GM19023 (cell line): ENCODE data around the gene RGMA.

Experiments
- ATAC-seq: cut with Tn5 transposase; IDR thresholded peaks from one replicate; pipeline ENCODE4 v1.9.1; 2021; ENCODE audit warnings: mild to moderate bottlenecking, moderate library complexity; ENCODE audit not compliant: unreplicated experiment

The RGMA gene

DNA sequence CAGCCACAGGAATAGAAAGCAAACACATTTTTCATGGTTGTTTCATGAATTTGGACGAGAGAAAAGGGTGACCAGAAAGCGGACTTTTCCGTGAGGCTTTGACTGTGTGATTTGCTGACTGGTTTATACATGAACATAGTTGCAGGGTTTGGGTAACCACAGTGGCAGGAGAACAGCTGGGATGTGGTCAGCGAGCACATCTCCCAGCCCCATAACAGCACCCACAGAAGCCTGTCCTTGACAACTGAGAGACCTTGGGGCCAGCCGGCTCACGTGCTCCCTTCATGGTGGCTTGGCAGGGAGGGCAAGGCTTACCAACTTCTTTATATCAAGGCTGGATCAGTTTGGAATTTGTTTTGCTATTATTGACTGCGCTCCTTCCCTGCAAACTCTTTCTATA lies 13.2 kb upstream of the RGMA start:
- no peak for ATAC-seq

DNA sequence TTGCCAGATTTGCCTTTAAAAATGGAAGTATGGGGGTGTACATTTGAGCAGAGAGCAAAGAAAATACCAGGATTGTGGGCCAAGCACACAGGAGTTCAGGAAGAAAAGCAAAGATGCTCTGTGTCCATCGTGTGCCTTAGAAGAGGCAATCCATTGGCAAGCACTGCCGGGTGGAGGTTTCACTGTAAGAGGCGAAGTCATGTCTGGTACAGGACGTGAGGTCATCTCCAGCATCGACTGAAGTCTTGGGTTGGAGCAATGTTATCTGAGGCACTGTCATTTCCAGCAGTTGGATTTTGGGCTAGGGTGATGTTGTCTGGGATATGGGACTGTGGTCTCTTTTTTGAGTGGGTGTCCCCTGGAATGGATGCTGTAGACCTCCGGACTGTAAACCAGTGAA lies 4.8 kb upstream of the RGMA start:
- ATAC-seq, result no peak

DNA sequence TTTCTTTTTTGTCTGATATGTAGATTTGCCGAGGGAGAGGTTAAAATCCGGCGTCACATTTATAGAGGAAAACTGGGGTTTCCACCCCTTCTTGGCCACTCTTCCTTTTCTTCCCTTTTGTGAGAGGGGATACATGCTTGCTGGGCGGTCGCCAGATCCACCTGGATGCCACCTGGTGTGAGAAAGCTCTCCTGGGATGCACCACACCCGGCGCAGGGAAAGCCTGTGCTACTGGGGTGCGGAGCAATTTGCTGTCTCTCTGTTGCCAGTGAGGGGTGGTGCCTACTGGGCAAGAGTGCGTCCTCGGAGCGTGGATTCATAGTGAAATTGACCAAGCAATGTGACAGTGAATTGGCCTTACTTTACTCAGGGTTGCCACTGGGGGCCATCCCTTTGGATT lies 2.5 kb upstream of the RGMA start:
- no peak for ATAC-seq

DNA sequence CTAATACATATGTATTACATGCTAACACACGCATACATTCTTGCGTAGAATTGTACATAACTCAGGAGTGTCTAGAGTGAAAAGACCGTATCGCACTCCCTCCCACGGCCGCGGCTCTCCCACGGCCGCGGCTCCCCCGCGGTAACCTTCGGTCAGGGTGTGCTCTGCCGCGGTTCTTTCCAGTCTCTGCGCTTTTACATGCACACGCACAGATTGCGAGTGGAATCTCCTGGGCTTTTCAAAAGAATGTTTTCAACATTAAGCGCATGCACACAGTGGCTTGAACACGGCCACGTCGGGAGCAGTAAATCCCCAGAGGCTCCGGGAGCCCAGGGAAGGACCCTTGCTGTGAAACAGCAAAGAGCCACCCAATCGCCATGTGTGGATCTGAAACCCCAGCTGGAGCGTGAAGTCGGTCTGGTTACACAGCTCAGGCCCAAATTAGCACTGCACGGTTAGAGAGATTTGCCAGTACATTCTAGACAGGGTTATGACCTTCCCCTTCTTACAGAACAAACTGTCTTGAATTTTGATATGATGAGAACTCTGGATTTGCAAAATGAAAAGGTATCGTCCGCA lies 805 bp upstream of the RGMA start:
- no peak for ATAC-seq

DNA sequence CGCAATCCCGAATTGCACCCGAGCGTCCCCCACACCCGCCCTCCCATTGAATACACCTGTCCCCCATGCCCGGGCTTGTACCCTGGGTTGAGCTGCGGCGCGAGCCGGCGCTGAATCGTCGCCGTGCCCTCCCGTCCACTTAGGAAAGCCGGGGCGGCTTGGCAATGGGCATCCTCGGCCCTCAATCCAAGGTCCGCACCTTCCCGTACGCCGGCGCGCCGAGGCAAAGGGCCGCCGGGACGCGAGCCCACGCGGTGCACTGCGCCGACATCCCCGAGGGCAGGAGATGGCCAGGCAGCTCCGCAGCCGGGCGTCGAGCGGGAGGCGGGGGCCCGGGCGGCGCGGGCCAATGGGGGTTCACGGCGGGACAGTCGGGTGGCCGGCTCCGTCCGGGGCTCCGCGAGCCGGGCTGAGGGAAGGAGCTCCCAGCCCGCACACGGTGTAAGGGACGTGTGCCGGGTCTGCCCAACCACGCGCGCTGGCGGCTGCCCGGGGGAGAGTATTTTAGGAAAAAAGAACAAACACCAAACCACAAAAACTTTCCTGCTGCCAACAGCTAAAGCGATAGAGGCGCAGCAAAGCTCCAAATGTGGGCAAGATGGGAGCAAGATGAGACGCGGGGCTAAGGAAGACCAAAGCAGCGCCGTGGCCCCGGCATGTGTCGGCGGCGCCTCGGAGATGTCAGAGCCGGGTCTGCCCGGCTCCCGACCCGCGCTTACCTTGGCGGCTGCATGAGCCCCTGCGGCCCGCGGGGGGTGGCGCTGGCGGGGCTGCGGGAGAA lies 621 bp downstream of the RGMA start:
- ATAC-seq, result no peak

DNA sequence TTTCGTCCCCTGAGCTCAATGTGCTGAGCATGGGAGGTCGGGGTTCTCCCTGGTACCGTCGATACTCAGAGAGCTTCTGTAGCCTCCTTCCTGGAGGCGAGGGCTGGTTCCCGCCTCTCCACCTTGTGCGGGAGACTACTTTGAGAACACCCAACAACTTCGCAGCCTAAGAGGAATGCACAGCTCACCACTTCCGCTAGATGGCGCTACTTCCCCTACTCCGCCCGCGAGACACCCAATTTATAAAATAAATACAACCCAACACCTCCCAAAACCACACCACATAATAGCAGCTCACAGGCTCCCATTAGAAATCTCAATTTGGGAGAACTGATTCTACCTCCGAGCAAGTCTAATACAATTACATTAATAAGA lies 1.2 kb downstream of the RGMA start:
- no peak for ATAC-seq

DNA sequence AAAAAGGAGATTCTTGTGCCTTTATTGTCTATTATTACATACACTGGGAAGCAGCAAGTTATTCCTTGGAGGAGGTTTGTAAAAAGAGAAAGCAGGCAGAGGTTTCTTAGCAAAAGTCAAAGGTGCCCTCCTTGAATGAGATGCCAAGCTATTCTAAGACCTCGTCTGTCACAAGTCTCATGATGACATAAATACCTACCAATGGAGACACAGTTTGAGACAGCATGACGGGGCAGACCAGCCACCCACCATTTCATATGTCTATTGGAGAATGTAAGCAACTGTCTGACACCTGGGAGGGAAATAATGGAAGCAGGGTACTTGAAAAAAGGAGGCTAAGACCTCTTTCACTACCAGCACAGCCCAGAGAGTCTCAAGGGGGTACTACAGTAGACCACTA lies 2.2 kb downstream of the RGMA start:
- ATAC-seq, result no peak

DNA sequence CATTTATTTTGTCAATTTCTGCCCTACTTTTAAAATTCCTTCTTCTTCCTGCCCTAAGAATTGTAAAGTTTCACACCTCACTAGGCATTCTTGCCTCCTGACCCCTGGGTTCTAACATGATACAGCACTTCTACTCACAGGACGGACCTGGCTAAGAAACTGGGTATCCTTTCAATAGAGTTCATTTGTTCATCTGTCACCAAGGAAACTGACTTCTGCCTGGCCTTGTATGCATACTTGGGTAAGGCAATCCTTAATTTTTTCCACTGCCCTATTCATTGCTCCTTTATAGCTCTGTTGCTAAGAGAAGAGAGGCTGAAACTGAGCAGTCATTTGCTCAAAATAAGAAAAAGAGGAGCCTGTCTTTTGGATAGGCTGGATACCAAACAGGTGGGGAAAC lies 3.3 kb downstream of the RGMA start:
- ATAC-seq, result no peak

DNA sequence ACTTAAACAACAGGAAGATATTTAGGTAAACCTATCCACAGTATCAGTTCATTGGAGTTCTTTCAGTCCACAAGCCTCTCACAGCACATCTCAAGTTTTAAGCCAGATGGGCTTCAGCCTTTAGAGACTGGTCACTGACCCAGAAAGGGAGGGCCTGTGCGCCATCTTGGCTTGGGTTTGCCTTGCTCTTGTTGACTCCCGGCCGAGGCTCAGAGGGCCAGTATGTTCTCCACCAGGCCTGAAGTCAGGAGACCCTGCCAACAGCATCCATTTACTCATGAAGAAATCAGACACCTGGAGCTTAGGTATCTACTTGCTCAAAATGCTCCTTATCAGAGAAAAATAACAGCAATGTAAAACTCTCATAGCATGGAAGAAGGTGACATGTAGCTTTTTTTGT lies 6.2 kb downstream of the RGMA start:
- no peak for ATAC-seq

DNA sequence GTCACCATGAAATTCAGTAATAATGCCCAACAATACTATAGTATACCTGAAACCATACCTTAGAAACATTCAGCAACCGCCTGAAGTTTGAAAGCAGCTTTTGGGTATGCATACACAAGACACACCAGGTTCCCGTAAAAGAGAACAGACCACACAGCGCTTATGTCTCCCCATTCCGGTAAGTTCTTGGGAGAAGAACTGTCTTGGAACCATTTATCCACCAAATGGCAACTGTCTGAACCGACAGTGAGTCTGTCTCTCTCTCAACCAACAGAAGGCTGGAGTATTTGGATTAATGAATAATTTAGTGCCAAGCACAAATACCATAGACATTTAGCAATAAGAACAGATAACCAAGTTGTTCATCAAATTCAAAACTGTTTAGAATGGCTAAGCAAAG lies 7.6 kb downstream of the RGMA start:
- no peak for ATAC-seq

DNA sequence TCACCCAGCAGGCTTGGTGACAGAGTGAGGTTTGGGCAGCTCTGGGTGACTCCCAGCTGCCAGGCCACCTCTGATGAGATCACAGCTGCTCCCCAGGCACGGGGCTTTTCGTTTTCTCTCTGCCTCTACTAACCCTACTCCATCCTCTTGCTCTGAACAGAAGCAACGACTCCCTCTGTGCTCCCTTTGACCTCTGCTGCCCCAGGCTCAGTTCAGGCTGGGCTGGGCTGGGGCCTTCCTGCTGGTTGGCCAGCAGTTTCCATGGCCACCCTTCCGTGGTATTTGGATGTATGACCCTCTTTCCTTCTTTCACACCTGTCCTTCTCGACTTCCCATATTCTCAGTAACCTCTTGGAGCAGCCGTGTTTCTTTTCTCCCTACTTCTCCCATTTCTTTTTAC lies 8.6 kb downstream of the RGMA start:
- no peak for ATAC-seq

DNA sequence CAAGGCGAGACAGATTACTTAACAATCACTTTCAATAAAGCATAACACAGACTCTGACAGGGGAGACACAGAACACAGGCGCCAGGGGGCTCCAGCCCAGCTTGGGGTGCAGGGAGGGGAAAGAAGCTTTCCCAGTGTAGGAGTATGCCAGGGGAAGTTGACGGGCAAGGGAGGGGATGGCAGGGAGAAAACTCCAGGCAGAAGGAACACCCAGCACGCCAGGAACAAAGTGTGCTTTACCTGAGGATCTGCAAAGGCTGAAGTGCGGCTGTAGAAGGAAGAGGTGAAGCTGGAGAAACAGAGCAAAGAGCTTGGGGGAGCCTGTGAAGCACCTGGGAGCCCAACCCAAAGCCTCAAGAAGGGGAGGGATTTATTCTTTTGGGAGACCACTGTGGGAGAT lies 12.1 kb downstream of the RGMA start:
- ATAC-seq, result no peak

DNA sequence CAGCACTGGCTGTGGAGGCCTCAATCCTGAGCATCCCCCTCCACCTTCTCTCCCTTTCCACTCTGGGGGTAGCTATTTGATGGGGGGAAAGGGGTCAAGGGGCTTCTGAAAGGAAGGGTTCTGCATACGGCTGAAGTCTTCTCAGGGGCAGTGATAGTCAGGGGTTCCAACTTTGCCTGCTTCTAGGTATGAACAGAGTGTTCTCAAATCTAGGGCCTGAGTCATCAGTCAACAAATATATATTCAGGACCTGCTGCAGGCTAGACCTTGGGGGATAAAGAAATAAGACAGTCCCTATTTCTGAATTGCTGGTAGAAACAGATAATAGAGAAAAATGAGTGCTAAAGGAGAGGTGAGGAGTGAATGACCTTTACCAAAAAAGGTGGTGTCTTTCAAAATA lies 12.8 kb downstream of the RGMA start:
- no peak for ATAC-seq

DNA sequence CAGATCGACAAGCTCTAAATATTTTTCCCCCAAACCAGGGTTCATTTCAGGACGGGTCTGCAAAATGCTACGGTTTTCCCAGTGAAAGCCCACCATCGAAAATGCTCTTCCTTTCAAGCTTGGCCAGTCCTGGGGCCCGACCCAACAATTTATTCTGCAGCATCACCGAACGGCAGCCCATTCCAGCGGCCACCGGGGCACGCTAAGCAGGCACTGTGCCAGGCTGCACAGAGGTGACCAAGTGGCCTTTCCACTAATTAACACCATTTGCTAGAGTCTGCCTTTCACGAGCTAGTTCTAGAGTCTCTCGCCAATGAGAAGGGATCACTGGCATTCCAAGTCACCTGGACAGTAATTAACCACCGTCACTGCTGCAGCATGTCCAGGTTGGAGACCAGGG lies 14.4 kb downstream of the RGMA start:
- ATAC-seq, result no peak

DNA sequence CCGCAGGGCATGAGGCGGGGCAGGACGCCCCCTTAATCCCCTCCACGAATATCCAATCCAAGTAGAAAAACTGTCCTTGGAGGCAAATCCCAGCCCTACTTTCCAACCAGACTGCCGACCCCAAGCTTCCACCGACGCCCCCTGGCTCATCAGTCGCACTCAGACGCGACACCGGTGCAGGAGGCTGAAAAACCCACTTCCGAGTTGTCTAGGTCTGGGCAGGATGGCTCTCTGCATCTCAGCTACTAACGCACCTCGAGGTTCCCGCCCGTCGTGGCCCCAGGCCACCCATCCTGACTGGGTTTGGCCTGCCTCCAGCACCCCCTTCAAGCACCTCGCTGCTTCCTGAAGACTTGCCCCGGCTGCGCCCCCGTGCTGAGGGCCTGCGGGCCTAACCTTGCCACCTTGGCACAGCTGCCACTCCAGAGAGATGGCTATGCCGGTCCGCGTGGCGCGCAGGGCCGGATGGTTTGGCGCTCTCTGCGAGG lies 15.5 kb downstream of the RGMA start:
- no peak for ATAC-seq

DNA sequence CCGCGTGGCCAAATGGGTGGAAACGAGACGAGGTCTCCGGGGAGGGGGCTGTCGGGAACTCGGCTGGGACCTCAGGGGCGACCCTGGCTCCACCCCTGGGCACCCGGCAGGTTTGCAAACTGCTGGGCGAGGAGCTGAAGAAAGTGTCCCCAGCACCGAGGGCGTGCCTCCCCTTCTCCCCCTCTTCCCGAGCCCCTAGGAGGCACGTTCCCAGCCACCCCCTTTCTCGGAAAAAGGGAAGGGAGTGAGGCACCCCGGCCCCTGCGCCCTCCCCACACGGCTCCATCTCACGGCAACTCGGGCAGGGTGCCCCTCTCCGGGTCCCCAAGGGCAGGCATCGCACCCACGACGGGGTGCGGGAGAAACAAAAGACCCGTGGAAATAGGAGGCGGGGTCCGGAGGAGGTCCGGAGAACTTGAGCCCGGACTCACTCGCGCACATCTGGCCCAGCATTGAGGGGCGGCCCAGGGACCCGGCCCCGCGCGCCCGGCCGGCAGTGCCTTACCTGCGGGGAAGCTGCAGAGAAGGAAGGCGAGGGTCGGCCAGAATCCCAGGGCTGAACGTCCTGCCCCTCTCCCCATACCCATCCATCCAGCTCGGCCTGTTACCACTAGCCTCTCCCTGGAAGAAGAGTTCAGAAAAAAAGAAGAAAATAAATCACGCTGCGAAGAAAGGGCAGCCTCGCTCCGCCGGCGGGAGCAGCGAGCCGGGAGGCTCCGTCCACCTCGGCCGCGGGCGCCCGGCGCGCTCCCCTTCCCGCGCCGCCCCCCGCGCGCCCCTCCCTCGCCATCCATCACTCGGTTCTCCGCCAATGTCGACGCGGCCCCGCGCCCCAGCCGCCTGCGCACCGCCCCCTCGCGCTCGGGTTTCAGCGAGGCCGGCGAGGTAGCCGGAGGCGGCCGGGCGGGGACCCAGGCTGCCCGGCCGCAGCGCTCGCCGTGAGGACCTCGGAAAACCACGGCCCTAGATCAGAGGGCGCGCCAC lies 16.3 kb downstream of the RGMA start:
- no peak for ATAC-seq

DNA sequence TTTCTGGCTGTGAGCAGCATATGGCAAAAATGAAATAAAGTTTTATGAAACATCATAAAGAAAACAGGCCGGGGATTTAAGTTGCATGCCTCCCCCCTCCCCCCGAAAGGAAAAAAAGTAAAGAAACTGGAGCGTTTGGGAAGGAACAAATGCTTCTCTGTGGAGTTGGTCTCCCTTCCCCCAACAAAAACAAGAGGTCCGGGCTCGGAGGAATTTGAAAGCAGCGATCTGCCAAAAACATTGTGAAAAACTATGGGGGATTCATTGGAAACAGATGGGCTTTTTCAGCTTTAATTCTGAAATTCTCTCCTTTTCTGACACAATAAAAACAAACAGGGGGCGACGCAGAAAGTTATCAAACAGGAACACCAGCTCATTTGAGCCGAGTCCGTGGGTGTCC lies 17.0 kb downstream of the RGMA start:
- no peak for ATAC-seq

DNA sequence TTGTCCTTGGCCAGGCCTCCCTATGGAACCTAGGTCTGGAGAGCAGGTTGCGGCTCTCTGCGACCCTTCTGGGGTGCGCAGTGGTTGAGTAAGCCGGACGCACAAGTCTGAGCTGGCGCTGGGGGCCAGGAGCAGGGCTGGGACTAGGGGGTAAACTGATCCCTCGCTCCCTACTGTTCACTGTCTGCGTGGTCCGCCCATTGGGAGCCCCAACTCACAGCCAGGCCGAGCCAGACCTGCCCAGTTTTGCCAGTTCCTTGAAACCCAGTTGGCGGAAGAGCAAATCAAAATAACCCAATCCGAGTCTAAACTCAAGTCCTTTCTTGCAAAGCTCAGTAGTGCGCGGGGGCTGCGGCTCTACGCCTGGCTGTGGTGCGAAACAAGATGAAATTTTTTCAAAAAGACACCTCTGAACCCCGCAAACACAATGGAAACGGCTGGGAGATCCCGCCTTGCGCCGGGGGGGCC lies 17.5 kb downstream of the RGMA start:
- ATAC-seq, result no peak

DNA sequence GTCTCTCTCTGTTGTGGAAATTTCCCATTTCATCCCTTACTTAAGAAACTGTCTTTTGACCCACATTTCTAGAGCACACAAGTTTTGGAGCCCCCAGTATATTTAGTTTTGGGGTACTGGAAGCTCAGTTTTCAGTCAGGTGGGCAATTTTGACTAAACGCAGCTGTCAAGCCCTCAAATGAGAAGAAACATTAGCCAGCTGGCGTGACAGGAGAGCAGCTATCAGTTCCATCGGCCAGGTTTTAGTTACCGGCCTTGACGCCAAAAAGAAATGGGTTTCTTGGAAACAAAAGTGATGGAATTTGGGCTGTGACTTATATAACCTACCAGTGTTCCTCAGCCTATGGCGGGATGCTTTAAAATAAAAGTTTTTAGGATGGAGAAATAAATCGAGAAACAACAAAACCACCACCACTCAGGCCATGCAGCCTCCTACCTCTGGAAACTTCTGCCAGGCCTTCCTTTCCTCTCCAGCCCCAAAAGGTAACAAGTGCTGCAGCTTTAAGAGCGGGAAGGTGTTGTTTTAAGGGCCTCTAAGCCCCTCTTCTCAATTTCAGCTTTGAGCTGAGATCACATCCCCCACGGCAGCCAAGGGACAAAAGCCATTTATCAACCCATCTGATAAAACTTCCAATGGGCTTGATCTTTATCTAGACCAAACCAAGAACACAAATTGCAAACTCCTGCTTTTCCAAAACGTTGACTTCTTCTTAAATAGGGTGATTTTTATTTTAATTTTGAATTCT lies 18.3 kb downstream of the RGMA start:
- no peak for ATAC-seq

DNA sequence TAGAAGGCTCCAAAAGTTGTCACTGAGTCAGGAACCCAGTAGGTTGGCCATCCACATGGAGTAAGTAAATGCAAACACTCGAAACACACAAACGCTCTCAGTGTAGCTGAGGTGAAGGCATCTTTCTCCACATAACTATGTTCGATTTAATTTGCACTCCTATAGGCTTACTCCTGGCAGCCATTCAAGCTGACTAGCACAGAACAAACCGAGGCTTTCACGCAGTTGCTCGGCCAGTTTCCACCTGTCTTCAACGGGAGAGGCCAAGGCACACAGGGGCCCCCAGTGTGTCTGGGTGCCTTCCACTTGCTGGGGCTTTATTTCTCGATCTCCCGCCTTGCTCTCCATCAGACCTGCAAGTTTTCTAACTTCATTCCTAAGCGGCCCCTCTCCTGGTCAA lies 18.9 kb downstream of the RGMA start:
- ATAC-seq, result no peak
